T-helper 1 cell treated with Interleukin-12 subunit alpha and Interleukin-12 subunit beta and Interleukin-4 antibody, amounts not matched to agents 30 μg/mL and 1 μg/mL, for 36 hours (primary cell): ENCODE measurements around the gene VSTM2A.
"Not testable (repeated sequence)": the region's sequence is repeated elsewhere in the genome, so short reads cannot be mapped to it uniquely, and the experiment has no call there.

Experiments used
- H3K27ac Mint-ChIP-seq: one replicate; pipeline ENCODE4 v1.8.0; 2021; ENCODE audit warnings: mild to moderate bottlenecking, mixed read lengths
- H3K27me3 Mint-ChIP-seq: one replicate; pipeline ENCODE4 v1.8.0; 2021; ENCODE audit warnings: low read depth, mixed read lengths
- H3K36me3 Mint-ChIP-seq: one replicate; pipeline ENCODE4 v1.8.0; 2021; ENCODE audit warnings: low read depth, mixed read lengths
- H3K4me1 Mint-ChIP-seq: one replicate; pipeline ENCODE4 v1.8.0; 2021; ENCODE audit warnings: low read depth, mixed read lengths
- H3K4me3 Mint-ChIP-seq: one replicate; pipeline ENCODE4 v1.8.0; 2021; ENCODE audit warnings: mild to moderate bottlenecking, moderate library complexity, mixed read lengths
- H3K9me3 Mint-ChIP-seq: one replicate; pipeline ENCODE4 v1.8.0; 2021; ENCODE audit warnings: mixed read lengths

VSTM2A gene

GRCh38 chr7:54541669-54542625 is at the start of gene VSTM2A:
Gene VSTM2A (plus strand): TSS chr7:54542375. CDS start chr7:54542731, 356 bp downstream.
- Mint-ChIP-seq H3K27me3 (peaks cover 41% of the 10 kb centered on the region), H3K9me3 (peaks cover 4% of the 10 kb centered on the region), H3K36me3 (no peaks in the 10 kb centered on the region), H3K27ac (no peak within 1 kb of the TSS), H3K4me3 (no peak within 1 kb of the TSS), H3K4me1 (no peaks in the 10 kb centered on the region)

DNA sequence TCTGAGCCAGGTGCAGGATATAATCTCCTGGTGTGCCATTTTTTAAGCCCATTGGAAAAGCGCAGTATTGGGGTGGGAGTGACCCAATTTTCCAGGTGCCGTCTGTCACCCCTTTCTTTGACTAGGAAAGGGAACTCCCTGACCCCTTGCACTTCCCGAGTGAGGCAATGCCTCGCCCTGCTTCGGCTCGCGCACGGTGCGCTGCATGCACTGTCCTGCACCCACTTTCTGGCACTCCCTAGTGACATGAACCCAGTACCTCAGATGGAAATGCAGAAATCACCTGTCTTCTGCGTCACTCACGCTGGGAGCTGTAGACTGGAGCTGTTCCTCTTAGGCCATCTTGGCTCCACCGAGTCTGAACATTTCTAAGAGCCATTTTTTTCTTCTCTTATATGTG is 37.6 kb upstream of the VSTM2A start:
- not testable (repeated sequence) for H3K36me3 Mint-ChIP-seq, H3K27ac Mint-ChIP-seq, H3K4me1 Mint-ChIP-seq, H3K4me3 Mint-ChIP-seq, H3K27me3 Mint-ChIP-seq
- peaks cover 27% of the 10 kb centered on the region for H3K9me3 Mint-ChIP-seq

DNA sequence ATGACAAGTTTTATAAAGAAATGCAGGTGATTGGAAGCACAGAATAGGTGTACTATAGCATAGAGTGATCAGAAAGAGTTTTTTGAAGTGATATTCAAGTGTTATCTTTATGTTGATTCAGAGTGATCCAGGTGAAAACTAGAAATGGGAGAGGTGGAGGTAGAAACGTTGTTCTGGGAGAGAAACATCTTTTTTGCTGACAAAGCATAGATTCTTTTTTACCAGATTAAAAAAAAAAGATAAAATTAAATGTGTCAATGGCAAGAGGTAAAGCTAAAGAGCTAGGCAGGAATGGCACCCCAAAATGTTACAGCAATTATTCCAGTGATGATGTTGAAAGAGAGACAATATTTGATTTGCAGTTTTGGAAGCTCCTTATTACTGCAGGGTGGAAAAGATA is 12.6 kb upstream of the VSTM2A start:
- no peak overlapping the region for H3K4me3 Mint-ChIP-seq
- no peaks in the 10 kb centered on the region for H3K36me3 Mint-ChIP-seq
- peaks cover 25% of the 10 kb centered on the region for H3K9me3 Mint-ChIP-seq
- H3K4me1 Mint-ChIP-seq = no peaks in the 10 kb centered on the region
- no peak overlapping the region for H3K27ac Mint-ChIP-seq
- H3K27me3 Mint-ChIP-seq = no peaks in the 10 kb centered on the region

DNA sequence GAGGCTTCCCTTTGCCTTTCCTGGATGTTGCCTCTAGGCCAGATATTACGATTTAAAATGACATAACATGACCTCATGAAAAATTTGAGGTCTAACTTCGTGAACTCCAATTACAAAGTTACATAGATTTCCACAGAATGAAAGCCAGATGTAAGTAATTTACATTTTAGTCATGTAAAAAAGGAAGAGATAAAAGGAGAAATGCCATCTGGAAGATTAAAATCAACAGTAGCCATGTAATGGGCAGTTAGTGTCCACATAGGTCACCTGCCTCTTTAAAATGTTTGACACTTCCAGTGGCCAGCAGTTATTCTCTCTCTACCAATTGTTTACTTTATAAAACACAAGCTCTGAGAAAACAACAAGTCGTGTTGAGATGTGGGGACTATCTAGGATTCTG is 4.1 kb upstream of the VSTM2A start:
- H3K4me1 Mint-ChIP-seq = no peaks in the 10 kb centered on the region
- H3K27ac Mint-ChIP-seq = no peak overlapping the region
- peaks cover 17% of the 10 kb centered on the region for H3K27me3 Mint-ChIP-seq
- H3K4me3 Mint-ChIP-seq = no peak overlapping the region
- H3K9me3 Mint-ChIP-seq = peaks cover 13% of the 10 kb centered on the region
- no peaks in the 10 kb centered on the region for H3K36me3 Mint-ChIP-seq

DNA sequence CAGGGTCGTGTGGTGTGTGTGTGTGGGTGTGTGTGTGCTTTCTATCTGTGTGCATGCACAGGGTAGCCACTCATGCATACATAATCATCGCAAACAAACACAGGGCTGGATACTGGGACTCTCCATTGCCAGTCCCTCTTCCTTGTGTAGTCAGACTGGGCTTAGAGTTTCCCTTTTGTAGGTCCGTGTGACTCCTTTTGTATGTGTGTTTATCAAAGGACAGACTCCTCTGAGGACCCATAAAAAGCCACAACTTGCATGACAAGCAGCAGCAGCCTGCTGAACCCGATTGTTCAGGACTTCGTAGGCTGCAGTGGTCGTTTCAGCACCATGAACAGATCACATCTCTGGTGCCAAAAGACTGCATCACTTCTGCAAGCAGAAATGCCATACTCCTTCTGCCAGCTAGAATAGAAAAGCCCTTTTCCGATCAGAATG is 895 bp downstream of the VSTM2A start:
- H3K4me1 Mint-ChIP-seq = no peaks in the 10 kb centered on the region
- no peak overlapping the region for H3K27ac Mint-ChIP-seq
- H3K36me3 Mint-ChIP-seq = no peaks in the 10 kb centered on the region
- no peak overlapping the region for H3K4me3 Mint-ChIP-seq
- H3K9me3 Mint-ChIP-seq = peaks cover 4% of the 10 kb centered on the region
- H3K27me3 Mint-ChIP-seq = peaks cover 43% of the 10 kb centered on the region

DNA sequence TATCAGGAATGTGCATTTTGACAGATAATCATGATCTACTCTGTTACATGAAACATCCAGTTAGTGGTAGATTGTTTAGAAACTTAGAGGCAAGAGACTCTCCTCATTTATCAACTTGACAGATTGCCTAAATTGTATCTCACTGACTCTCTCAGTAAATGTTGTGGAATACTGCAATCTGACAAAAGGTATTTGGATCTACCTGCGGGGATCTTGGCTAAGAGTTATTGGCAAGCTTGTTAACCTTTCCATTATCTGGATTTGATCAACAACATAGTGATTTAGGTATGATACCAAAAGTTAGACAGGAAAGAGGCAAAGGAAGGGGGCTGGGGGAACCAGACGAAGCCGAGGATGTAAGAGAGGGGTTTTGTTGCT is 2.0 kb downstream of the VSTM2A start:
- no peaks in the 10 kb centered on the region for H3K36me3 Mint-ChIP-seq
- peaks cover 45% of the 10 kb centered on the region for H3K27me3 Mint-ChIP-seq
- H3K4me1 Mint-ChIP-seq = no peaks in the 10 kb centered on the region
- peaks cover 4% of the 10 kb centered on the region for H3K9me3 Mint-ChIP-seq
- peak overlapping the region; percentile 21 for H3K27ac Mint-ChIP-seq
- no peak overlapping the region for H3K4me3 Mint-ChIP-seq

DNA sequence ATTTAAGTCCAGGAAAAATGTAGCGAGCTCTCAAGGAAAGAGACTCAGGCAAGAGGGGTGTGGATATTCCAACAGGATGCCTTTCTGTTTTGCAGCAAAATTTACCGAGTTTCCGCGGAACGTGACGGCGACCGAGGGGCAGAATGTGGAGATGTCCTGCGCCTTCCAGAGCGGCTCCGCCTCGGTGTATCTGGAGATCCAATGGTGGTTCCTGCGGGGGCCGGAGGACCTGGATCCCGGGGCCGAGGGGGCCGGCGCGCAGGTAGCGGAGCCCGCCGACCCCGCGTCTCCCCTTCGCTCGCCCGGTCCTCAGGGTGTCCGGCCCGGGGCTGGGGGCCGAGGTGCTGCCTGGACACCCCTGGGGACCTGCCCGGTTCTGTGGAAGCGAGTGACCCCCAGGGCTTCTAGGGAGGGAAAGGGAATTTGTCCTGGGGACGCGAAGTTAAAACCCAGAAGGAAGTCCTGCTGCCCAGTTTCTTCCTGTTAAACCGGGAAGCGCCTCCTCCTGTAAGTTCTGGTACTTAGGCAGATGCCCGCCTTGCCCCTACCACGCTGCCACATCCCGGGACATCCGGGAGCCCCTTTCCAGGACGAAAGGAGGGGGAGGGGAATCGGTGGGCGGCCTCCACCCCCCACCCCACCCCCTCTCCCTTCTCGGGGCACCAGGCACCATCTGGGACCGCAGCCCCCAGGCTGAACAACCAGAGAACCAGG is 2.5 kb downstream of the VSTM2A start:
- Mint-ChIP-seq H3K36me3 (no peaks in the 10 kb centered on the region), H3K4me1 (no peaks in the 10 kb centered on the region), H3K4me3 (no peak overlapping the region), H3K27ac (peak overlapping the region; percentile 21), H3K27me3 (peaks cover 45% of the 10 kb centered on the region), H3K9me3 (peaks cover 4% of the 10 kb centered on the region)

DNA sequence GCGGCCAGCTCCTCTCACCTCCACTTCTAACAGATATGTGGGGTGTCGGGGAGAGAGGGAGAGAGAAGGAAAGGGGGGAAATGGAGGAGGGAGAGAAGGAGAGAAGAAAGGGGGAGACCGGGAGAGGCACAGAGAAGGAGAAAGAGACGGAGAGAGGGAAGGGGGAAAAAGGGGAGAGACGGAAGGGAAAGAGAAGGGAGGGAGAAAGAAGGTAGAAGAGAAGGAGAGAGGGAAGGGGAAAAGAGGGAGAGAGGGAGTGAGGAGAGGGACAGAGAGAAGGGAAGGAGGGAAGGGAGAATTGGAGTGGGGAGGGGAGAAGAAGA is 3.0 kb downstream of the VSTM2A start:
- Mint-ChIP-seq H3K4me3 (no peak overlapping the region), H3K36me3 (no peaks in the 10 kb centered on the region), H3K27ac (no peak overlapping the region), H3K4me1 (no peaks in the 10 kb centered on the region), H3K27me3 (peaks cover 45% of the 10 kb centered on the region), H3K9me3 (peaks cover 4% of the 10 kb centered on the region)

DNA sequence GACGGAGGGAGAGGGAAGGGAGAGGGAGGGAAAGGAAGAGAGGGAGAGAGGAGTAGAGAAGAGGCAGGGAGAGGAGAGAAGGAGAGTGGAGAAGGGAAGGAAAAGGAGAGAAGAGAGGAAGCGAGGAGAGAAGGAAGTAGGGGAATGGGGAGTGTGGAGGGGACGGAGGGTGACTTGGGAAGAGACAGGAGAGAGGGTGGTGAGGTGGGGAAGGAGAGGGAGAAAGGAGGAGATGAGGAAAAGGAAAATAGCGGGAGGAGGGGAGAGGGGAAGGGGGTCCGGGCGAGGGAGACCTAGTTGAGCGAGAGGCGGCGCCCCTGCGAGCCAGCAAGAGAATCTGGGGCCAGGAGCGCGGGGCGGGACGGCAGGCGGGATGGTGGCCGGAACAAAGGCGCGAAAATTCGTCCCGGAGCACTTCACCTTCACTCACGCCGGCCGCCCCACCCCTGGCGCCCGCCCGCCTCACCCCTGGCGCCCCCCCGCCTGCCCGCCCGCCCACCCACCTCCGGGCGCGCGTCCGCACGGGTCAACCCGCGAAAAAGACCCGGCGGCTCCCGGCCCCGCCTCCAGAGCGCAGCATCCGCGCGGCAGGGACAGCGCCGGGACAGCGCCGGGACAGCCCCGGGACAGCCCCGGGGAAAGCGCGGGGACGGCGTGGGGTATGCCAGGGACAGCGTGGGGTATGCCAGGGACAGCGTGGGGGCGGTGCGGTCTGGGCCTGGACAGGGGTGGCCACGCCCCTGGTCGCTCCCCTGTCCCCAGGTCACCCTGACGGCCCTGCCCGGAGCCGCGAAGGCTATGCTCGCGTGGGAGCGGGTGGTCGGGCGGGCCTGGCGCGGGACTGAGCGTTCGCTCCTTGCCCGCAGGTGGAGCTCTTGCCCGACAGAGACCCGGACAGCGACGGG is 4.2 kb downstream of the VSTM2A start:
- no peaks in the 10 kb centered on the region for H3K36me3 Mint-ChIP-seq
- H3K4me1 Mint-ChIP-seq = no peaks in the 10 kb centered on the region
- H3K4me3 Mint-ChIP-seq = no peak overlapping the region
- peaks cover 4% of the 10 kb centered on the region for H3K9me3 Mint-ChIP-seq
- H3K27ac Mint-ChIP-seq = no peak overlapping the region
- H3K27me3 Mint-ChIP-seq = peaks cover 43% of the 10 kb centered on the region

DNA sequence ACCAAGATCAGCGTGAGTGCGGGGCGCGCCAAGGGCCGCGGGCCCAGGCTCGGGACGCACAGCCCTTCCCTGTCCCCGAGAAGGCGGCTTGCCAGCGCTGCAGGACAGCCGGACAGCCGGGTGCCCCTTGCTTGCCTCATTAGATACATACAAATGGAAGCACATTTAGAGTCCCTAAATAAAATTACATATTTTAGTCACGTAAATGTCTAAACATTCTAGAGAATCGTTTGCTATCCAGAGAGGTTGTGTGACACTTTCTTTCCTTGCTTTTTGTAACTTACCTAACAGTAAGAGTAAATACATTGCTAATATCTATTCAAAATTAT is 4.8 kb downstream of the VSTM2A start:
- Mint-ChIP-seq H3K4me3 (no peak overlapping the region), H3K4me1 (no peaks in the 10 kb centered on the region), H3K27ac (no peak overlapping the region), H3K27me3 (peaks cover 37% of the 10 kb centered on the region), H3K36me3 (no peaks in the 10 kb centered on the region), H3K9me3 (peaks cover 4% of the 10 kb centered on the region)

DNA sequence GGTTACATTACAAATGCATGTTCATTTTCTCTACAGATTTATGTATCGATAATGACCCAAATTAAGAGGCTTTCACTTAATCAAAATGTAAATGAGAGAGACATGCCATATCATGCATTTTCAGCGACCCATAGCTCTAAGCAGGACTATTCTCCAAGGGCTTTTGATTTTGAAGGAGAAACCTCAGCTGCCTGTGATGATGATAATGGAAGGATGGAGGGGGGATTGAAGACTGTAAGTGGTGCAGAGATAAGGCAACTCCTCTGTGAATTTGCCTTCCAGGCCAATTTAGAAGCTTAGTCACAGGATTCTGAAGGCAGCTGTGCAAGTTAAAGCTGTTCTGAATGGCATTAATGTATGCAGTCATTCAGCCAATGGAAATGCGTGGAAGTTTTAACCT is 8.3 kb downstream of the VSTM2A start:
- no peaks in the 10 kb centered on the region for H3K4me1 Mint-ChIP-seq
- no peaks in the 10 kb centered on the region for H3K36me3 Mint-ChIP-seq
- no peaks in the 10 kb centered on the region for H3K9me3 Mint-ChIP-seq
- no peak overlapping the region for H3K27ac Mint-ChIP-seq
- H3K27me3 Mint-ChIP-seq = peaks cover 12% of the 10 kb centered on the region
- no peak overlapping the region for H3K4me3 Mint-ChIP-seq

GRCh38 chr7:54556121-54556520 is 13.9 kb downstream of the VSTM2A start:
- Mint-ChIP-seq H3K9me3 (no peaks in the 10 kb centered on the region), H3K4me3 (no peak overlapping the region), H3K27me3 (no peaks in the 10 kb centered on the region), H3K27ac (no peak overlapping the region), H3K36me3 (no peaks in the 10 kb centered on the region), H3K4me1 (no peaks in the 10 kb centered on the region)

- no peak overlapping the region for H3K27ac Mint-ChIP-seq
Measured at GRCh38 chr7:54559401-54559800, 17.2 kb downstream of the VSTM2A start.

GRCh38 chr7:54560198-54560597 is 18.0 kb downstream of the VSTM2A start:
- no peaks in the 10 kb centered on the region for H3K36me3 Mint-ChIP-seq
- no peaks in the 10 kb centered on the region for H3K4me1 Mint-ChIP-seq

More at GRCh38 chr7:54559401-54559800, 17.2 kb downstream of the VSTM2A start:
- Mint-ChIP-seq H3K27me3 (no peaks in the 10 kb centered on the region), H3K9me3 (no peaks in the 10 kb centered on the region), H3K36me3 (no peaks in the 10 kb centered on the region), H3K4me1 (no peaks in the 10 kb centered on the region), H3K4me3 (no peak overlapping the region)

More at GRCh38 chr7:54560198-54560597, 18.0 kb downstream of the VSTM2A start:
- no peak overlapping the region for H3K4me3 Mint-ChIP-seq
- peaks cover 2% of the 10 kb centered on the region for H3K9me3 Mint-ChIP-seq
- no peaks in the 10 kb centered on the region for H3K27me3 Mint-ChIP-seq
- no peak overlapping the region for H3K27ac Mint-ChIP-seq
